Ecto neural progenitor cell (in vitro differentiated cells): ENCODE measurements around the gene LARP1B.
"Not testable (repeated sequence)": the region's sequence is repeated elsewhere in the genome, so short reads cannot be mapped to it uniquely, and the experiment has no call there.

Experiments
- DNase-seq: peaks from one replicate; pipeline ENCODE4 v3.0.0-alpha.2; 2018; ENCODE audit warnings: low spot score

LARP1B gene

GRCh38 chr4:128060699-128061565 lies at the start of gene LARP1B:
TSS of gene LARP1B (plus strand) at chr4:128061312. CDS start at chr4:128074952, 13,640 bp downstream.
- DNase-seq, result peak; percentile 96

GRCh38 chr4:128025319-128025718 lies 35.8 kb upstream of the LARP1B start:
- DNase-seq, result no peak

GRCh38 chr4:128029907-128030306 lies 31.2 kb upstream of the LARP1B start:
- DNase-seq, result no peak

- DNase-seq, result no peak
These were observed 29.2 kb upstream of the LARP1B start for GRCh38 chr4:128031756-128032384.

- no peak for DNase-seq
These were observed 21.5 kb upstream of the LARP1B start for GRCh38 chr4:128039568-128039967.

GRCh38 chr4:128047019-128047418 lies 14.1 kb upstream of the LARP1B start:
- not testable (repeated sequence) for DNase-seq

- not testable (repeated sequence) for DNase-seq
These were observed 13.6 kb upstream of the LARP1B start for GRCh38 chr4:128047514-128047913.

GRCh38 chr4:128051229-128051628 lies 9.9 kb upstream of the LARP1B start:
- DNase-seq, result not testable (repeated sequence)

- DNase-seq, result not testable (repeated sequence)
These were observed 6.2 kb upstream of the LARP1B start for GRCh38 chr4:128054907-128055306.

GRCh38 chr4:128055441-128056206 lies 5.5 kb upstream of the LARP1B start:
- not testable (repeated sequence) for DNase-seq

GRCh38 chr4:128056396-128056795 lies 4.7 kb upstream of the LARP1B start:
- no peak for DNase-seq

- DNase-seq, result no peak
These were observed 902 bp upstream of the LARP1B start for GRCh38 chr4:128060121-128060698.

- DNase-seq, result peak; percentile 77
These were observed 739 bp downstream of the LARP1B start for GRCh38 chr4:128061566-128062536.

GRCh38 chr4:128066453-128066820 lies 5.3 kb downstream of the LARP1B start:
- DNase-seq, result not testable (repeated sequence)

- no peak for DNase-seq
These were observed 7.8 kb downstream of the LARP1B start for GRCh38 chr4:128068918-128069317.

- no peak for DNase-seq
These were observed 15.4 kb downstream of the LARP1B start for GRCh38 chr4:128076464-128076863.

GRCh38 chr4:128095293-128095692 lies 34.2 kb downstream of the LARP1B start:
- DNase-seq, result not testable (repeated sequence)

- no peak for DNase-seq
These were observed 46.7 kb downstream of the LARP1B start for GRCh38 chr4:128107766-128108165.

- no peak for DNase-seq
These were observed 61.9 kb downstream of the LARP1B start for GRCh38 chr4:128123036-128123435.

GRCh38 chr4:128130621-128131020 lies 69.5 kb downstream of the LARP1B start:
- DNase-seq, result no peak

GRCh38 chr4:128134925-128135324 lies 73.8 kb downstream of the LARP1B start:
- no peak for DNase-seq
